Measurements from ENCODE around the gene GPM6B.

- no peak for TF ChIP-seq CTCF (IDR thresholded peaks at IDR 0.05)
- TF ChIP-seq POLR2A (IDR thresholded peaks at IDR 0.05), result no peak
Observed at GRCh38 chrX:13836575-13836974, 19.7 kb upstream of the GPM6B start.

All from stomach (tissue), 4 donors.